Neural crest cell (in vitro differentiated cells): Measurements from ENCODE around the gene SPTBN5. TPM values are rescaled to one million over a fixed set of nuclear protein-coding genes. Genes with fewer than 3 reads are reported as not detected.
A peak's percentile ranks its signal among the peaks of the same experiment; 100 is the strongest.

Source experiments
- DNase-seq: peaks from one replicate; pipeline ENCODE4 v3.0.0; 2021; ENCODE audit warnings: low read depth, mixed read lengths, low spot score
- H3K27ac Mint-ChIP-seq: one replicate; pipeline ENCODE4 v1.8.0; 2021; ENCODE audit warnings: mild to moderate bottlenecking, mixed read lengths; ENCODE audit not compliant: unreplicated experiment
- H3K27me3 Mint-ChIP-seq: 2 replicates; pipeline ENCODE4 v1.8.0; 2021; ENCODE audit warnings: low read depth, mild to moderate bottlenecking, mixed read lengths
- H3K36me3 Mint-ChIP-seq: 2 replicates; pipeline ENCODE4 v1.8.0; 2021; ENCODE audit warnings: low read depth, mild to moderate bottlenecking, mixed read lengths
- H3K4me1 Mint-ChIP-seq: 2 replicates; pipeline ENCODE4 v1.8.0; 2021; ENCODE audit warnings: mixed read lengths
- H3K4me3 Mint-ChIP-seq: one replicate; pipeline ENCODE4 v1.8.0; 2021; ENCODE audit warnings: mild to moderate bottlenecking, mixed read lengths
- H3K9me3 Mint-ChIP-seq: 2 replicates; pipeline ENCODE4 v1.8.0; 2021; ENCODE audit warnings: mixed read lengths
- CTCF ChIP-seq: fragments of 200-600 bp; sonication (generic); conservative IDR thresholded peaks from 2 replicates; pipeline ENCODE4 v1.5.0; 2021; ENCODE audit warnings: antibody characterized with exemption, mild to moderate bottlenecking
- total RNA-seq: library from RNA; stranded (reverse); gene quantifications from 2 replicates; pipeline ENCODE4 v1.2.1, GENCODE V29; 2021

SPTBN5 gene
- total RNA-seq, 1 donor from 2014 or later: 0.77 TPM

- Mint-ChIP-seq H3K36me3 (no peaks in the 10 kb centered on the region), H3K9me3 (no peaks in the 10 kb centered on the region), H3K4me1 (peaks cover 28% of the 10 kb centered on the region), H3K27ac (no peak overlapping the region), H3K27me3 (no peaks in the 10 kb centered on the region), H3K4me3 (no peak overlapping the region)
- no peak for TF ChIP-seq CTCF
- no peak for DNase-seq
Observed at GRCh38 chr15:41856716-41857115, 37.1 kb downstream of the SPTBN5 start.

GRCh38 chr15:41856262-41856661, 37.6 kb downstream of the SPTBN5 start:
- H3K4me3 Mint-ChIP-seq: no peak overlapping the region
- no peaks in the 10 kb centered on the region for H3K9me3 Mint-ChIP-seq
- H3K27ac Mint-ChIP-seq: no peak overlapping the region
- peaks cover 28% of the 10 kb centered on the region for H3K4me1 Mint-ChIP-seq
- no peaks in the 10 kb centered on the region for H3K36me3 Mint-ChIP-seq
- no peaks in the 10 kb centered on the region for H3K27me3 Mint-ChIP-seq
- no peak for TF ChIP-seq CTCF
- DNase-seq: no peak

GRCh38 chr15:41855261-41855961, 38.4 kb downstream of the SPTBN5 start:
- no peak overlapping the region for H3K4me3 Mint-ChIP-seq
- H3K36me3 Mint-ChIP-seq: no peaks in the 10 kb centered on the region
- no peaks in the 10 kb centered on the region for H3K27me3 Mint-ChIP-seq
- no peaks in the 10 kb centered on the region for H3K9me3 Mint-ChIP-seq
- peaks cover 22% of the 10 kb centered on the region for H3K4me1 Mint-ChIP-seq
- DNase-seq: no peak
- peak overlapping the region; percentile 6 for H3K27ac Mint-ChIP-seq
- TF ChIP-seq CTCF: no peak

GRCh38 chr15:41854443-41854842, 39.4 kb downstream of the SPTBN5 start:
- DNase-seq: no peak
- no peak for TF ChIP-seq CTCF
- H3K9me3 Mint-ChIP-seq: no peaks in the 10 kb centered on the region
- H3K4me1 Mint-ChIP-seq: peaks cover 13% of the 10 kb centered on the region
- no peaks in the 10 kb centered on the region for H3K27me3 Mint-ChIP-seq
- no peaks in the 10 kb centered on the region for H3K36me3 Mint-ChIP-seq
- no peak overlapping the region for H3K4me3 Mint-ChIP-seq
- H3K27ac Mint-ChIP-seq: no peak overlapping the region

GRCh38 chr15:41853831-41854230, 40.0 kb downstream of the SPTBN5 start:
- H3K4me3 Mint-ChIP-seq: no peak overlapping the region
- no peak for TF ChIP-seq CTCF
- H3K27me3 Mint-ChIP-seq: no peaks in the 10 kb centered on the region
- DNase-seq: no peak
- no peaks in the 10 kb centered on the region for H3K36me3 Mint-ChIP-seq
- H3K27ac Mint-ChIP-seq: no peak overlapping the region
- H3K9me3 Mint-ChIP-seq: no peaks in the 10 kb centered on the region
- peaks cover 7% of the 10 kb centered on the region for H3K4me1 Mint-ChIP-seq
